Spleen (tissue), 11 donors: ENCODE measurements around the gene PDE4D. TPM values are rescaled to one million over a fixed set of nuclear protein-coding genes. Genes with fewer than 3 reads are reported as not detected.
A peak's percentile ranks its signal among the peaks of the same experiment; 100 is the strongest.

ENCODE experiments used
- DNase-seq: peaks from one replicate; pipeline ENCODE4 v3.0.0-alpha.2; 2020
- H3K27ac ChIP-seq, 8 donors: fragments of 200-600 bp; sonication (generic) in 7 of 8; 1 replicate in 4 of 8; 2 replicates in 4 of 8; pipeline versions ENCODE4 v1.5.0 to v1.8.0; 2016 to 2021; ENCODE audit warnings: inconsistent platforms in 4 of 8, mild to moderate bottlenecking in 4 of 8, moderate library complexity in 1 of 8
- H3K27me3 ChIP-seq, 7 donors: fragments of 200-600 bp; sonication (generic) in 6 of 7; replicated peaks in 1 of 7; 1 replicate in 4 of 7; 2 replicates in 3 of 7; pipeline versions ENCODE4 v1.5.0 to v1.8.0; 2016 to 2021; ENCODE audit warnings: inconsistent platforms in 3 of 7, mild to moderate bottlenecking in 1 of 7
- H3K36me3 ChIP-seq, 6 donors: fragments of 200-600 bp; sonication (generic) in 5 of 6; 1 replicate in 4 of 6; 2 replicates in 2 of 6; pipeline versions ENCODE4 v1.5.0 to v1.8.0; 2016 to 2021; ENCODE audit warnings: inconsistent platforms in 2 of 6
- H3K4me1 ChIP-seq, 6 donors: fragments of 200-600 bp; sonication (generic) in 5 of 6; 1 replicate in 3 of 6; 2 replicates in 3 of 6; pipeline versions ENCODE4 v1.5.0 to v1.8.0; 2016 to 2021; ENCODE audit warnings: inconsistent platforms in 3 of 6
- H3K4me3 ChIP-seq, 8 donors: fragments of 200-600 bp; sonication (generic) in 7 of 8; 1 replicate in 4 of 8; 2 replicates in 4 of 8; pipeline versions ENCODE4 v1.5.0 to v1.8.0; 2016 to 2021; ENCODE audit warnings: inconsistent platforms in 4 of 8, mild to moderate bottlenecking in 4 of 8, moderate library complexity in 2 of 8
- H3K9me3 ChIP-seq, 8 donors: fragments of 200-600 bp; sonication (generic) in 7 of 8; 1 replicate in 4 of 8; 2 replicates in 4 of 8; pipeline versions ENCODE4 v1.5.0 to v1.8.0; 2016 to 2021; ENCODE audit warnings: inconsistent platforms in 4 of 8
- CTCF ChIP-seq, 11 experiments: fragments of 200-600 bp in 7 of 11; fragments of 450-650 bp in 4 of 11; sonication (generic) in 4 of 11; IDR thresholded peaks in 8 of 11; conservative IDR thresholded peaks in 3 of 11; 1 replicate in 7 of 11; 2 replicates in 4 of 11; pipeline versions ENCODE4 v1.4.0 to v1.8.0; 2016 to 2021; ENCODE audit warnings: antibody characterized with exemption in 11 of 11, inconsistent platforms in 4 of 11, mild to moderate bottlenecking in 1 of 11
- POLR2A ChIP-seq, 3 donors: fragments of 450-650 bp; IDR thresholded peaks; one replicate each; pipeline ENCODE4 v1.5.1; 2017; ENCODE audit warnings: antibody characterized with exemption in 3 of 3, mild to moderate bottlenecking in 1 of 3
- POLR2AphosphoS5 ChIP-seq, 3 donors: sonication (generic); formaldehyde crosslinking; IDR thresholded peaks; one replicate each; pipeline ENCODE4 v1.5.1; 2017; ENCODE audit warnings: antibody characterized with exemption in 3 of 3
- WGBS, 5 donors: extraction: QIAGEN DNeasy Blood & Tissue Kit in 3 of 5; methylation state at CpG; one replicate each; pipeline versions ENCODE4 v1.1.5 to v1.1.7; 2013 to 2018; 5-methylcytosine and 5-hydroxymethylcytosine counted together
- intact Hi-C: fragments of 100-400 bp; cut with DNase I; formaldehyde crosslinking; loops from one replicate; pipeline ENCODE4 v1.15.0; 2023; ENCODE audit warnings: low total_unique reads
- polyA plus RNA-seq, 3 donors: library from polyadenylated mRNA; stranded (reverse); fragments of 200-250 nt; gene quantifications; one replicate each; pipeline ENCODE4 v1.2.1, GENCODE V29; 2013
- total RNA-seq, 7 donors: library from RNA; depleted of rRNA in 3 of 7; stranded (reverse); fragments of >200 nt in 3 of 7; fragmentation: NEBNext Ultra II Directional in 4 of 7; extraction: Animal tissue kit (Norgen Biotek cat#: 25700) in 4 of 7; gene quantifications; one replicate each; pipeline versions ENCODE4 v1.1.0 to v1.2.1, GENCODE V29; 2016 to 2021
- donor health status: healthy with polysubstance abuse.
- donor health status: DM: no; HTN: no; CAD: no; lungs with moderate emphysema.
- donor health status: DM: no; HTN: no; CAD: no.
- donor health status: Bipolar disorder and iron deficiency.
- donor health status: healthy.
- donor health status: DM: no; HTN: no; CAD: no.
- donor health status: DM: yes; HTN: yes; CAD: no.

PDE4D gene
- total and polyA plus RNA-seq, 10 donors = 0.88 to 51.8 (median 18.2) TPM

DNA sequence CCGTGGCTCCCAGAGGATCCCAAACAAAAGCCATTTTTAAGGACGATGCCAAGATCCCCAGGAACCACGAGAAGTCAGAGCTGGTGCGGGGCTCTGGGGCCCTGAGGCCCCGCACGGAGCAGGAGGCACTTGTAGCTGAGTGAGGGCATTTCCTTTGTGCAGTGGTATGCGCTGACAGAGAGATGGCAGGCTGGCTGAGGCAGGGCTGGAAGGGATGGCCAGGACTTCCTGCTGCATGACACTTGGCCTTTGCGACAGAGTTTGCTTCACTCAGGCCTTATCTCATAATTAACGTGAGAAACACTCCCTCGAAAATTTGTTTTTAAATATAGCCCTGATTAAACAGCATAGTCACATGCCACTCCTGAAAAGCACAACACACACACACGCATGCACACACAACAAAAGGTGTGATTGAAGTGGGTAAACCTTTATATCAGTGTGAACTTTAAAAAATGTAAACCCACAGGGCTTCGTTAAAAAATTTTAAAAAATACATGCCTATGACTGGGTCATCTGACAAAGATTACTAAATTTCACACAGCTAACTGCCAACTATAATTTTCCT, 536.6 kb downstream of the PDE4D start:
- intact Hi-C loops = no loop called here
- Histone ChIP-seq H3K27me3 (no peaks in the 10 kb centered on the region), H3K4me1 (peaks cover 0 to 34% (median 0%) of the 10 kb centered on the region in 6 donors), H3K27ac (peak overlapping the region in 5 of 8 donors; percentile 47 to 67 (median 58)), H3K36me3 (no peaks in the 10 kb centered on the region), H3K9me3 (no peaks in the 10 kb centered on the region), H3K4me3 (peak overlapping the region in 1 of 8 donors; percentile 25)
- WGBS, 5 donors = 37 to 56% (median 48%) methylated on average over 12 of the region's 12 CpGs
- TF ChIP-seq POLR2AphosphoS5 (IDR thresholded peaks at IDR 0.05) = no peak
- no peak for TF ChIP-seq CTCF (IDR thresholded peaks at IDR 0.05 in 8 of 11, conservative IDR thresholded peaks at IDR 0.05 in 3 of 11)
- no peak for TF ChIP-seq POLR2A (IDR thresholded peaks at IDR 0.05)
- DNase-seq = peak; percentile 84

- peak overlapping the region in 1 of 8 donors; percentile 20 for H3K27ac ChIP-seq
- DNase-seq = no peak
- intact Hi-C loops = no loop called here
- H3K4me1 ChIP-seq = peaks cover 0 to 30% (median 0%) of the 10 kb centered on the region in 6 donors
- H3K36me3 ChIP-seq = no peaks in the 10 kb centered on the region
- WGBS, 5 donors = 36 to 70% (median 46%) methylated on average over 1 of the region's 1 CpG
- H3K4me3 ChIP-seq = no peak overlapping the region
- no peaks in the 10 kb centered on the region for H3K9me3 ChIP-seq
- H3K27me3 ChIP-seq = no peaks in the 10 kb centered on the region
- TF ChIP-seq POLR2A (IDR thresholded peaks at IDR 0.05) = no peak
- TF ChIP-seq CTCF (IDR thresholded peaks at IDR 0.05 in 8 of 11, conservative IDR thresholded peaks at IDR 0.05 in 3 of 11) = no peak
- TF ChIP-seq POLR2AphosphoS5 (IDR thresholded peaks at IDR 0.05) = no peak
These were observed 538.7 kb downstream of the PDE4D start for GRCh38 chr5:59354811-59355210.

GRCh38 chr5:59354274-59354673, 539.3 kb downstream of the PDE4D start:
- no peaks in the 10 kb centered on the region for H3K9me3 ChIP-seq
- no peak for TF ChIP-seq POLR2AphosphoS5 (IDR thresholded peaks at IDR 0.05)
- TF ChIP-seq POLR2A (IDR thresholded peaks at IDR 0.05) = no peak
- TF ChIP-seq CTCF (IDR thresholded peaks at IDR 0.05 in 8 of 11, conservative IDR thresholded peaks at IDR 0.05 in 3 of 11) = no peak
- H3K36me3 ChIP-seq = no peaks in the 10 kb centered on the region
- 86 to 97% (median 87%) methylated on average over 5 of the region's 5 CpGs for WGBS, 5 donors
- H3K4me3 ChIP-seq = no peak overlapping the region
- H3K27me3 ChIP-seq = no peaks in the 10 kb centered on the region
- peaks cover 0 to 29% (median 0%) of the 10 kb centered on the region in 6 donors for H3K4me1 ChIP-seq
- DNase-seq = no peak
- intact Hi-C loops = no loop called here
- no peak overlapping the region for H3K27ac ChIP-seq

GRCh38 chr5:59351076-59351794, 542.3 kb downstream of the PDE4D start:
- no peaks in the 10 kb centered on the region for H3K9me3 ChIP-seq
- H3K27me3 ChIP-seq = no peaks in the 10 kb centered on the region
- 55 to 83% (median 60%) methylated on average over 4 of the region's 4 CpGs for WGBS, 5 donors
- no peak overlapping the region for H3K4me3 ChIP-seq
- H3K4me1 ChIP-seq = peaks cover 0 to 4% (median 0%) of the 10 kb centered on the region in 6 donors
- DNase-seq = no peak
- H3K27ac ChIP-seq = no peak overlapping the region
- H3K36me3 ChIP-seq = no peaks in the 10 kb centered on the region
- TF ChIP-seq CTCF (IDR thresholded peaks at IDR 0.05 in 8 of 11, conservative IDR thresholded peaks at IDR 0.05 in 3 of 11) = peak in 1 of 11 experiments; percentile 17
- no peak for TF ChIP-seq POLR2AphosphoS5 (IDR thresholded peaks at IDR 0.05)
- no peak for TF ChIP-seq POLR2A (IDR thresholded peaks at IDR 0.05)
- intact Hi-C loops = no loop called here
